DOHH2 (cell line): Measurements from ENCODE around the gene PPM1M.

ENCODE experiments used
- H3F3A ChIP-seq: fragments of 200-600 bp; sonication (generic), shearing (Covaris generic); 2 replicates; pipeline ENCODE4 v1.6.0; 2016; ENCODE audit warnings: antibody characterized with exemption, mild to moderate bottlenecking; ENCODE audit not compliant: control insufficient read depth, insufficient read depth
- H3K27ac ChIP-seq: fragments of 200-600 bp; sonication (generic); 2 replicates; pipeline ENCODE4 v1.5.1; 2014; ENCODE audit warnings: low read depth, mild to moderate bottlenecking, low read length, moderate library complexity
- H3K27me3 ChIP-seq: fragments of 200-600 bp; sonication (generic); 2 replicates; pipeline ENCODE4 v1.6.1; 2014; ENCODE audit warnings: mild to moderate bottlenecking, low read length, mixed read lengths; ENCODE audit not compliant: control insufficient read depth
- H3K36me3 ChIP-seq: fragments of 200-600 bp; sonication (generic); 2 replicates; pipeline ENCODE4 v1.6.1; 2014; ENCODE audit warnings: mild to moderate bottlenecking, low read length, moderate library complexity, mixed read lengths; ENCODE audit not compliant: control insufficient read depth
- H3K4me1 ChIP-seq: fragments of 200-600 bp; sonication (generic); 2 replicates; pipeline ENCODE4 v1.6.1; 2014; ENCODE audit warnings: mild to moderate bottlenecking, low read length, mixed read lengths; ENCODE audit not compliant: control insufficient read depth
- H3K4me2 ChIP-seq: fragments of 200-600 bp; sonication (generic); 2 replicates; pipeline ENCODE4 v1.6.0; 2014; ENCODE audit warnings: mild to moderate bottlenecking, low read length, moderate library complexity
- H3K4me3 ChIP-seq: fragments of 200-600 bp; sonication (generic); 2 replicates; pipeline ENCODE4 v1.5.1; 2014; ENCODE audit warnings: mild to moderate bottlenecking, low read length, mixed read lengths
- H3K79me2 ChIP-seq: fragments of 200-600 bp; sonication (generic); 2 replicates; pipeline ENCODE4 v1.6.1; 2014; ENCODE audit warnings: mild to moderate bottlenecking, low read length, mixed read lengths; ENCODE audit not compliant: control insufficient read depth
- H3K9me2 ChIP-seq: fragments of 200-600 bp; sonication (generic); replicated peaks from 2 replicates; pipeline ENCODE4 v1.6.1; 2014; ENCODE audit warnings: mild to moderate bottlenecking, low read length, mixed read lengths; ENCODE audit not compliant: control insufficient read depth
- H3K9me3 ChIP-seq: fragments of 200-600 bp; sonication (generic); 2 replicates; pipeline ENCODE4 v1.6.1; 2014; ENCODE audit warnings: antibody characterized with exemption, low read length, mixed read lengths; ENCODE audit not compliant: control insufficient read depth, insufficient read depth
- H4K20me1 ChIP-seq: fragments of 200-600 bp; sonication (generic); 2 replicates; pipeline ENCODE4 v1.6.0; 2014; ENCODE audit warnings: low read depth, mild to moderate bottlenecking, antibody characterized with exemption, low read length, moderate library complexity; ENCODE audit not compliant: control insufficient read depth, insufficient read depth
- EZH2phosphoT487 ChIP-seq: fragments of 200-600 bp; sonication (generic); IDR thresholded peaks from 2 replicates; pipeline ENCODE4 v1.6.1; 2017; ENCODE audit warnings: borderline replicate concordance, mild to moderate bottlenecking, antibody characterized with exemption, low read length, moderate library complexity, mixed read lengths
- TF ChIP-seq, protein P1 (sequence below): fragments of 200-600 bp; sonication (generic); IDR thresholded peaks from one replicate; pipeline ENCODE4 v1.5.1; 2014; ENCODE audit warnings: antibody characterized with exemption, mild to moderate bottlenecking, low read depth, low read length; ENCODE audit not compliant: poor library complexity, severe bottlenecking

PPM1M gene

DNA sequence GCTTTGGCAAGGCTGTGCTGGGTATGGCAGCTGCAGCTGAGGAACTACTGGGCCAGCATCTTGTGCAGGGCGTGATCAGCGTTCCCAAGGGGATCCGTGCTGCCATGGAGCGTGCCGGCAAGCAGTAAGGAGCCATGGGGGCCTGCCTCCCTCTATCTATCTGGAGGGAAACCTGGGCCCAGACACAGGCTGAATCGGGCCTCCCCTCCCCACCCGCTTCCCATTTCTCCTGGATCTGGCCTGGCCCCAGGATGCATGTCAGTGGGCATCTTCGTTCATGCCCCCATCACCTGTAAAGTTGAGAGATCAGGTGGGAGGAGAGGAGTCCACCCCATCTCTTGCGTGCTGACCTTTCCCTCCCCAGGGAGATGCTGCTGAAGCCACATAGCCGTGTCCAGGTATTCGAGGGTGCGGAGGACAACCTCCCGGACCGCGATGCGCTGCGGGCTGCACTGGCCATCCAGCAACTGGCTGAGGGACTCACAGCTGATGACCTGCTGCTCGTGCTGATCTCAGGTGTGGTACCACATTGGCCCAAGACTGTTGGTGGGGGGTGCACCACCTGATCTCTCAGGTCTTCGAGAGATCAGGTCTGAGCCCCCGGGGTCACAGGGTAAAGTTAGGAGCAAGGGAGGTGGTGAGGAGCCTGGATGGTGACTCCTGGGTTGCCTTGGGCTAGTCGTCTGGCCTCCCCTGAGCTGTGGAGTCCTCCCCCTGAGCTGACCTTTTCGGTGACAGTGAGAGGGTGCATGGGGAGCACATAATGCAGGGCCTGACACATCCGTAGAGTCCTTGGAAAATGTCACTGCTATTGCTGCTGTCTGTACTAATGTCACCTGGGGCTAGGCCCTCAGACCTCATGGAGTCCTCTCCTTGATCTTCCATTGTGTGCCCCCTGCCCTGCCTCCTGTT is 45.3 kb downstream of the PPM1M start:
- Histone ChIP-seq H3K4me1 (peaks cover 16% of the 10 kb centered on the region), H3F3A (0 out of 2 replicates have a peak, but pooled peaks cover 2% of the 10 kb centered on the region), H3K79me2 (peaks cover 28% of the 10 kb centered on the region), H3K9me3 (no peaks in the 10 kb centered on the region), H3K4me3 (no peak overlapping the region), H3K27ac (no peak overlapping the region), H3K4me2 (no peak overlapping the region), H3K9me2 (no peaks in the 10 kb centered on the region), H3K36me3 (peaks cover 18% of the 10 kb centered on the region), H3K27me3 (no peaks in the 10 kb centered on the region), H4K20me1 (no peaks in the 10 kb centered on the region)
- no peak for TF ChIP-seq EZH2phosphoT487
- TF ChIP-seq, protein P1, sequence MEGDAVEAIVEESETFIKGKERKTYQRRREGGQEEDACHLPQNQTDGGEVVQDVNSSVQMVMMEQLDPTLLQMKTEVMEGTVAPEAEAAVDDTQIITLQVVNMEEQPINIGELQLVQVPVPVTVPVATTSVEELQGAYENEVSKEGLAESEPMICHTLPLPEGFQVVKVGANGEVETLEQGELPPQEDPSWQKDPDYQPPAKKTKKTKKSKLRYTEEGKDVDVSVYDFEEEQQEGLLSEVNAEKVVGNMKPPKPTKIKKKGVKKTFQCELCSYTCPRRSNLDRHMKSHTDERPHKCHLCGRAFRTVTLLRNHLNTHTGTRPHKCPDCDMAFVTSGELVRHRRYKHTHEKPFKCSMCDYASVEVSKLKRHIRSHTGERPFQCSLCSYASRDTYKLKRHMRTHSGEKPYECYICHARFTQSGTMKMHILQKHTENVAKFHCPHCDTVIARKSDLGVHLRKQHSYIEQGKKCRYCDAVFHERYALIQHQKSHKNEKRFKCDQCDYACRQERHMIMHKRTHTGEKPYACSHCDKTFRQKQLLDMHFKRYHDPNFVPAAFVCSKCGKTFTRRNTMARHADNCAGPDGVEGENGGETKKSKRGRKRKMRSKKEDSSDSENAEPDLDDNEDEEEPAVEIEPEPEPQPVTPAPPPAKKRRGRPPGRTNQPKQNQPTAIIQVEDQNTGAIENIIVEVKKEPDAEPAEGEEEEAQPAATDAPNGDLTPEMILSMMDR: no peak

DNA sequence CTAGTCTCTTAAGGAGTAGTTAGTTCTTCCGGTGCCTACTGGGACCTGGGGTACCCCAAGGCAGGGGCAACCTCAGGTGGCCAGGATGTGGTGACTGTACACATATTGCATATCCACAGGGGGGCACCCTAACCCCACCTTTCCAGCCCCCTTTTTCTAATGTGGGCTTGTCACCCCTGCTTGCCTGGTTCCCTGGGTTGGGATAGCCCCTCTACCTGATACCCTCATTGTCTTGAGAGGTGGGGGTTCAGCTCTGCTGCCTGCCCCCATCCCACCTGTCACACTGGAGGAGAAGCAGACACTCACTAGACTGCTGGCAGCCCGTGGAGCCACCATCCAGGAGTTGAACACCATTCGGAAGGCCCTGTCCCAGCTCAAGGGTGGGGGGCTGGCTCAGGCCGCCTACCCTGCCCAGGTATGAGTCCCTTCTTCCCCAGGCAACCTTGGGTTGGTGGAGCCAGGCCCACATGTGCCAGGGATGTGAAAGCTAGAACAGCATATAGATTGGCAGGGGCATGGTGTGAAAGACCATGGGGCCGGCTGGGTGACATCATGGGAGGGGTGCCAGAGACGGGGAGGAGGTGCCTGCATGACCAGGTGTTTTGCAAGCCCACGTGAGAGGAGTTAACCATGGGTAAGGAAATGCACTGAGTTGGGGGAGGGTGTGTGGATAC is 46.1 kb downstream of the PPM1M start:
- 0 out of 2 replicates have a peak, but pooled peaks cover 2% of the 10 kb centered on the region for H3F3A ChIP-seq
- H3K9me3 ChIP-seq: no peaks in the 10 kb centered on the region
- H3K79me2 ChIP-seq: peaks cover 27% of the 10 kb centered on the region
- H3K9me2 ChIP-seq: no peaks in the 10 kb centered on the region
- H3K4me2 ChIP-seq: no peak overlapping the region
- no peak overlapping the region for H3K27ac ChIP-seq
- peaks cover 18% of the 10 kb centered on the region for H3K36me3 ChIP-seq
- TF ChIP-seq EZH2phosphoT487: no peak
- TF ChIP-seq, protein P1: peak; percentile 77
- H3K27me3 ChIP-seq: no peaks in the 10 kb centered on the region
- peaks cover 15% of the 10 kb centered on the region for H3K4me1 ChIP-seq
- H3K4me3 ChIP-seq: no peak overlapping the region
- H4K20me1 ChIP-seq: no peaks in the 10 kb centered on the region

DNA sequence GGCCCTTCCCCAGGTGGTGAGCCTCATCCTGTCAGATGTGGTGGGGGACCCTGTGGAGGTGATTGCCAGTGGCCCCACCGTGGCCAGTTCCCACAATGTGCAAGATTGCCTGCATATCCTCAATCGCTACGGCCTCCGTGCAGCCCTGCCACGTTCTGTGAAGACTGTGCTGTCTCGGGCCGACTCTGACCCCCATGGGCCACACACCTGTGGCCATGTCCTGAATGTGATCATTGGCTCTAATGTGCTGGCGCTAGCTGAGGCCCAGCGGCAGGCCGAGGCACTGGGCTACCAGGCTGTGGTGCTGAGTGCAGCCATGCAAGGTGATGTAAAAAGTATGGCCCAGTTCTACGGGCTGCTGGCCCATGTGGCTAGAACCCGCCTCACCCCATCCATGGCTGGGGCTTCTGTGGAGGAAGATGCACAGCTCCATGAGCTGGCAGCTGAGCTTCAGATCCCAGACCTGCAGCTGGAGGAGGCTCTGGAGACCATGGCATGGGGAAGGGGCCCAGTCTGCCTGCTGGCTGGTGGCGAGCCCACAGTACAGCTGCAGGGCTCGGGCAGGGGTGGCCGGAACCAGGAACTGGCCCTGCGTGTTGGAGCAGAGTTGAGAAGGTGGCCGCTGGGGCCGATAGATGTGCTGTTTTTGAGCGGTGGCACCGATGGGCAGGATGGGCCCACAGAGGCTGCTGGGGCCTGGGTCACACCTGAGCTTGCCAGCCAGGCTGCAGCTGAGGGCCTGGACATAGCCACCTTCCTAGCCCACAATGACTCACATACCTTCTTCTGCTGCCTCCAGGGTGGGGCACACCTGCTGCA is 46.9 kb downstream of the PPM1M start:
- H3K27ac ChIP-seq: no peak overlapping the region
- H3K4me3 ChIP-seq: no peak overlapping the region
- H3K79me2 ChIP-seq: peaks cover 18% of the 10 kb centered on the region
- H3K9me2 ChIP-seq: no peaks in the 10 kb centered on the region
- no peaks in the 10 kb centered on the region for H3K9me3 ChIP-seq
- TF ChIP-seq EZH2phosphoT487: no peak
- TF ChIP-seq, protein P1: no peak
- no peaks in the 10 kb centered on the region for H4K20me1 ChIP-seq
- 0 out of 2 replicates have a peak, but pooled peaks cover 2% of the 10 kb centered on the region for H3F3A ChIP-seq
- H3K27me3 ChIP-seq: no peaks in the 10 kb centered on the region
- H3K4me1 ChIP-seq: peaks cover 10% of the 10 kb centered on the region
- peaks cover 18% of the 10 kb centered on the region for H3K36me3 ChIP-seq
- no peak overlapping the region for H3K4me2 ChIP-seq
